Measurements from ENCODE around the gene ENHO. TPM values are rescaled to one million over a fixed set of nuclear protein-coding genes. Genes with fewer than 3 reads are reported as not detected.

ENHO gene
- total and polyA plus RNA-seq, 2 experiments from 2014 or later: 13.8 to 19.7 TPM

DNA sequence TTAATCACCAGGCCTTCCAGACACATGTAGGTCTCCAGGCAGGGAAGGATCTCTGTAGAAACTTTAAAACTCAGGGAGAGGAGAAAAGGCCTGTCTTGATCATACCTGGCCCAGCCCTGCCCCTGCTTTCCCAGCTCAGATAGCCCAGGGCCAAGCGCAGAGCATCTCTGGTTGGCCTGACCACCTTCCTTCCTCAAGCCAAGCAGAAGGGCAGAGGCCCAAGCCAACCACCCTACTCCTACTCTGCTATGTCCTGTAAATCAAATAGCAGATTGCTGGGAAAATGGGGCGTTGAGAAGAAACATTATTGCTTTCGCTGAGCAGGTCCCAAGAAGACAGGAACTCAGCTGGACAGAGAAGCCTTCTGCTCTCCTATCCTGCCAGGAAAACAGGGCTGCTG is 14.3 kb downstream of the ENHO start:
- Histone ChIP-seq H3K9me2 (ENCODE audit: insufficient read depth) (0 out of 2 replicates have a peak, but pooled peaks cover 4% of the 10 kb centered on the region), H4K20me1 (replicated peaks; ENCODE audit: insufficient read depth) (no peaks in the 10 kb centered on the region), H2AFZ (no peak overlapping the region), H3K36me3 (ENCODE audit: insufficient read depth) (no peaks in the 10 kb centered on the region), H3K79me2 (replicated peaks; ENCODE audit: insufficient read depth) (no peaks in the 10 kb centered on the region), H3K27ac (ENCODE audit: low read depth) (no peak overlapping the region), H3F3A (replicated peaks; ENCODE audit: low read depth) (no peaks in the 10 kb centered on the region; the same call in 1 of the 2 replicates), H3K4me2 (no peak overlapping the region), H3K4me1 (ENCODE audit: insufficient read depth) (peaks cover 32% of the 10 kb centered on the region), H3K27me3 (ENCODE audit: insufficient read depth) (no peaks in the 10 kb centered on the region), H3K4me3 (no peak overlapping the region)
- Mint-ChIP-seq H3K4me1 (peaks cover 43% of the 10 kb centered on the region), H3K36me3 (ENCODE audit: low read depth) (no peaks in the 10 kb centered on the region), H3K27ac (no peak overlapping the region), H3K27me3 (ENCODE audit: insufficient read depth, low read depth, poor library complexity) (no peaks in the 10 kb centered on the region), H3K4me3 (no peak overlapping the region), H3K9me3 (no peaks in the 10 kb centered on the region; the same call in 2 of the 3 replicates)
- DNase-seq (ENCODE audit: low spot score) (no peak), ATAC-seq (no peak)
- TF ChIP-seq REST (IDR thresholded peaks at IDR 0.05; ENCODE audit: unreplicated experiment): no peak
- TF ChIP-seq CREB1 (CRISPR knock-in tag; IDR thresholded peaks at IDR 0.05; ENCODE audit: low read depth): no peak
- no peak for TF ChIP-seq EZH2phosphoT487 (IDR thresholded peaks at IDR 0.05; ENCODE audit: unreplicated experiment)
- TF ChIP-seq, protein P1, sequence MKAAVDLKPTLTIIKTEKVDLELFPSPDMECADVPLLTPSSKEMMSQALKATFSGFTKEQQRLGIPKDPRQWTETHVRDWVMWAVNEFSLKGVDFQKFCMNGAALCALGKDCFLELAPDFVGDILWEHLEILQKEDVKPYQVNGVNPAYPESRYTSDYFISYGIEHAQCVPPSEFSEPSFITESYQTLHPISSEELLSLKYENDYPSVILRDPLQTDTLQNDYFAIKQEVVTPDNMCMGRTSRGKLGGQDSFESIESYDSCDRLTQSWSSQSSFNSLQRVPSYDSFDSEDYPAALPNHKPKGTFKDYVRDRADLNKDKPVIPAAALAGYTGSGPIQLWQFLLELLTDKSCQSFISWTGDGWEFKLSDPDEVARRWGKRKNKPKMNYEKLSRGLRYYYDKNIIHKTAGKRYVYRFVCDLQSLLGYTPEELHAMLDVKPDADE (IDR thresholded peaks at IDR 0.05): no peak
- TF ChIP-seq POLR2AphosphoS5 (IDR thresholded peaks at IDR 0.05; ENCODE audit: low read depth): no peak
- TF ChIP-seq ZNF114 (CRISPR knock-in tag; IDR thresholded peaks at IDR 0.05): no peak
- TF ChIP-seq, protein P2, sequence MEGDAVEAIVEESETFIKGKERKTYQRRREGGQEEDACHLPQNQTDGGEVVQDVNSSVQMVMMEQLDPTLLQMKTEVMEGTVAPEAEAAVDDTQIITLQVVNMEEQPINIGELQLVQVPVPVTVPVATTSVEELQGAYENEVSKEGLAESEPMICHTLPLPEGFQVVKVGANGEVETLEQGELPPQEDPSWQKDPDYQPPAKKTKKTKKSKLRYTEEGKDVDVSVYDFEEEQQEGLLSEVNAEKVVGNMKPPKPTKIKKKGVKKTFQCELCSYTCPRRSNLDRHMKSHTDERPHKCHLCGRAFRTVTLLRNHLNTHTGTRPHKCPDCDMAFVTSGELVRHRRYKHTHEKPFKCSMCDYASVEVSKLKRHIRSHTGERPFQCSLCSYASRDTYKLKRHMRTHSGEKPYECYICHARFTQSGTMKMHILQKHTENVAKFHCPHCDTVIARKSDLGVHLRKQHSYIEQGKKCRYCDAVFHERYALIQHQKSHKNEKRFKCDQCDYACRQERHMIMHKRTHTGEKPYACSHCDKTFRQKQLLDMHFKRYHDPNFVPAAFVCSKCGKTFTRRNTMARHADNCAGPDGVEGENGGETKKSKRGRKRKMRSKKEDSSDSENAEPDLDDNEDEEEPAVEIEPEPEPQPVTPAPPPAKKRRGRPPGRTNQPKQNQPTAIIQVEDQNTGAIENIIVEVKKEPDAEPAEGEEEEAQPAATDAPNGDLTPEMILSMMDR (conservative IDR thresholded peaks at IDR 0.05; ENCODE audit: low read depth in 2 of 2): no peak
- TF ChIP-seq, protein P3, sequence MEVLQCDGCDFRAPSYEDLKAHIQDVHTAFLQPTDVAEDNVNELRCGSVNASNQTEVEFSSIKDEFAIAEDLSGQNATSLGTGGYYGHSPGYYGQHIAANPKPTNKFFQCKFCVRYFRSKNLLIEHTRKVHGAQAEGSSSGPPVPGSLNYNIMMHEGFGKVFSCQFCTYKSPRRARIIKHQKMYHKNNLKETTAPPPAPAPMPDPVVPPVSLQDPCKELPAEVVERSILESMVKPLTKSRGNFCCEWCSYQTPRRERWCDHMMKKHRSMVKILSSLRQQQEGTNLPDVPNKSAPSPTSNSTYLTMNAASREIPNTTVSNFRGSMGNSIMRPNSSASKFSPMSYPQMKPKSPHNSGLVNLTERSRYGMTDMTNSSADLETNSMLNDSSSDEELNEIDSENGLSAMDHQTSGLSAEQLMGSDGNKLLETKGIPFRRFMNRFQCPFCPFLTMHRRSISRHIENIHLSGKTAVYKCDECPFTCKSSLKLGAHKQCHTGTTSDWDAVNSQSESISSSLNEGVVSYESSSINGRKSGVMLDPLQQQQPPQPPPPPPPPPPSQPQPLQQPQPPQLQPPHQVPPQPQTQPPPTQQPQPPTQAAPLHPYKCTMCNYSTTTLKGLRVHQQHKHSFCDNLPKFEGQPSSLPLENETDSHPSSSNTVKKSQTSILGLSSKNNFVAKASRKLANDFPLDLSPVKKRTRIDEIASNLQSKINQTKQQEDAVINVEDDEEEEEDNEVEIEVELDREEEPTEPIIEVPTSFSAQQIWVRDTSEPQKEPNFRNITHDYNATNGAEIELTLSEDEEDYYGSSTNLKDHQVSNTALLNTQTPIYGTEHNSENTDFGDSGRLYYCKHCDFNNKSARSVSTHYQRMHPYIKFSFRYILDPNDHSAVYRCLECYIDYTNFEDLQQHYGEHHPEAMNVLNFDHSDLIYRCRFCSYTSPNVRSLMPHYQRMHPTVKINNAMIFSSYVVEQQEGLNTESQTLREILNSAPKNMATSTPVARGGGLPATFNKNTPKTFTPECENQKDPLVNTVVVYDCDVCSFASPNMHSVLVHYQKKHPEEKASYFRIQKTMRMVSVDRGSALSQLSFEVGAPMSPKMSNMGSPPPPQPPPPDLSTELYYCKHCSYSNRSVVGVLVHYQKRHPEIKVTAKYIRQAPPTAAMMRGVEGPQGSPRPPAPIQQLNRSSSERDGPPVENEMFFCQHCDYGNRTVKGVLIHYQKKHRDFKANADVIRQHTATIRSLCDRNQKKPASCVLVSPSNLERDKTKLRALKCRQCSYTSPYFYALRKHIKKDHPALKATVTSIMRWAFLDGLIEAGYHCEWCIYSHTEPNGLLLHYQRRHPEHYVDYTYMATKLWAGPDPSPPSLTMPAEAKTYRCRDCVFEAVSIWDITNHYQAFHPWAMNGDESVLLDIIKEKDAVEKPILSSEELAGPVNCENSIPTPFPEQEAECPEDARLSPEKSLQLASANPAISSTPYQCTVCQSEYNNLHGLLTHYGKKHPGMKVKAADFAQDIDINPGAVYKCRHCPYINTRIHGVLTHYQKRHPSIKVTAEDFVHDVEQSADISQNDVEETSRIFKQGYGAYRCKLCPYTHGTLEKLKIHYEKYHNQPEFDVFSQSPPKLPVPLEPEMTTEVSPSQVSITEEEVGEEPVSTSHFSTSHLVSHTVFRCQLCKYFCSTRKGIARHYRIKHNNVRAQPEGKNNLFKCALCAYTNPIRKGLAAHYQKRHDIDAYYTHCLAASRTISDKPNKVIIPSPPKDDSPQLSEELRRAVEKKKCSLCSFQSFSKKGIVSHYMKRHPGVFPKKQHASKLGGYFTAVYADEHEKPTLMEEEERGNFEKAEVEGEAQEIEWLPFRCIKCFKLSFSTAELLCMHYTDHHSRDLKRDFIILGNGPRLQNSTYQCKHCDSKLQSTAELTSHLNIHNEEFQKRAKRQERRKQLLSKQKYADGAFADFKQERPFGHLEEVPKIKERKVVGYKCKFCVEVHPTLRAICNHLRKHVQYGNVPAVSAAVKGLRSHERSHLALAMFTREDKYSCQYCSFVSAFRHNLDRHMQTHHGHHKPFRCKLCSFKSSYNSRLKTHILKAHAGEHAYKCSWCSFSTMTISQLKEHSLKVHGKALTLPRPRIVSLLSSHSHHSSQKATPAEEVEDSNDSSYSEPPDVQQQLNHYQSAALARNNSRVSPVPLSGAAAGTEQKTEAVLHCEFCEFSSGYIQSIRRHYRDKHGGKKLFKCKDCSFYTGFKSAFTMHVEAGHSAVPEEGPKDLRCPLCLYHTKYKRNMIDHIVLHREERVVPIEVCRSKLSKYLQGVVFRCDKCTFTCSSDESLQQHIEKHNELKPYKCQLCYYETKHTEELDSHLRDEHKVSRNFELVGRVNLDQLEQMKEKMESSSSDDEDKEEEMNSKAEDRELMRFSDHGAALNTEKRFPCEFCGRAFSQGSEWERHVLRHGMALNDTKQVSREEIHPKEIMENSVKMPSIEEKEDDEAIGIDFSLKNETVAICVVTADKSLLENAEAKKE (CRISPR knock-in tag; IDR thresholded peaks at IDR 0.05): no peak
- TF ChIP-seq EZH2 (IDR thresholded peaks at IDR 0.05; ENCODE audit: low read depth, unreplicated experiment): no peak
- no peak for TF ChIP-seq ZNF331 (CRISPR knock-in tag; IDR thresholded peaks at IDR 0.05; ENCODE audit: low read depth)
- no peak for TF ChIP-seq NANOG (IDR thresholded peaks at IDR 0.05; ENCODE audit: borderline replicate concordance)

Measured in GM23338 (cell line).